Measurements from ENCODE around the gene ARID5A. TPM values are rescaled to one million over a fixed set of nuclear protein-coding genes. Genes with fewer than 3 reads are reported as not detected.

Gene ARID5A
- total RNA-seq, 1 experiment from 2014 or later = 13.9 TPM

DNA sequence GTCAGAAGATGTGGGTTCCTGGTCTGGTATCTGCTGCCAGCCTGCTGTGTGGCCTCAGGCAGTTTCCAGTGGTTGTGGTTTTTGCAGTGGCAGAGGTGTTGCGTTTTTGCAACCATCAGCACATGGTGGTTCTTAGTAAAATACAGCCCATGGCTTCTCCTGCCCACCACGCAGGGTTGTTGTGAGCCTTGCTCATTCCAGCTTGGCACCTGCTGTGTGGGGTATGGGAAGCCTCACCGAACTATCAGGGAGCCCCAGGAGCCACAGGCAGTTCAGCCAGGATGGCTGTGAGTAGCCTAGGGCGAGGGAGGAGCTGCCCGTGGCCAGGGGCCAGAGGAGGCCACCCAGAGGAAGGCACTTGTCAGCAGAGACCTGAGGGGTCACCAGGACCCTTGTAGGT lies 9.8 kb downstream of the ARID5A start (continued):
- TF ChIP-seq ATF1 (CRISPR knock-in tag; IDR thresholded peaks at IDR 0.05) = no peak
- TF ChIP-seq ZNF532 (CRISPR knock-in tag; IDR thresholded peaks at IDR 0.05; ENCODE audit: borderline replicate concordance) = no peak
- no peak for TF ChIP-seq FOXP4 (CRISPR knock-in tag; IDR thresholded peaks at IDR 0.05)
- no peak for TF ChIP-seq MYBL2 (CRISPR knock-in tag; IDR thresholded peaks at IDR 0.05)
- no peak for TF ChIP-seq HMGXB4 (CRISPR knock-in tag; IDR thresholded peaks at IDR 0.05)
- TF ChIP-seq GTF2I (CRISPR knock-in tag; conservative IDR thresholded peaks at IDR 0.05) = no peak
- TF ChIP-seq NR2C2 (CRISPR knock-in tag; IDR thresholded peaks at IDR 0.05) = no peak

- ATAC-seq = no peak
- CTCF ChIA-PET = interaction anchor here (1.0 to 4.4 kb wide), 8 partner anchors 7 to 216 kb away, joined by 3 to 117 read pairs (median 10); partner anchors contain the start of genes ARID5A and CNNM4
- no peak overlapping the region for H3K4me3 Mint-ChIP-seq
These were observed 10.2 kb downstream of the ARID5A start for GRCh38 chr2:96546797-96547196.

More at GRCh38 chr2:96546797-96547196, 10.2 kb downstream of the ARID5A start:
- Mint-ChIP-seq H3K36me3 (peaks cover 15% of the 10 kb centered on the region), H3K9me3 (peaks cover 9% of the 10 kb centered on the region), H3K27ac (no peak overlapping the region), H3K4me1 (peaks cover 21% of the 10 kb centered on the region), H3K27me3 (ENCODE audit: low read depth) (no peaks in the 10 kb centered on the region; the same call in 1 of the 2 replicates)
- no peak for TF ChIP-seq ARID4B (CRISPR knock-in tag; IDR thresholded peaks at IDR 0.05; ENCODE audit: borderline replicate concordance)
- no peak for TF ChIP-seq HMGA2 (CRISPR knock-in tag; IDR thresholded peaks at IDR 0.05)
- TF ChIP-seq CREB1 (CRISPR knock-in tag; IDR thresholded peaks at IDR 0.05) = no peak
- TF ChIP-seq ZNF423 (CRISPR knock-in tag; IDR thresholded peaks at IDR 0.05) = no peak
- TF ChIP-seq GABPB1 (CRISPR knock-in tag; IDR thresholded peaks at IDR 0.05) = no peak
- TF ChIP-seq ZNF232 (CRISPR knock-in tag; IDR thresholded peaks at IDR 0.05) = no peak
- no peak for TF ChIP-seq ELF4 (CRISPR knock-in tag; IDR thresholded peaks at IDR 0.05; ENCODE audit: low read depth)
- TF ChIP-seq NFATC4 (CRISPR knock-in tag; IDR thresholded peaks at IDR 0.05) = no peak
- TF ChIP-seq IRF1 (CRISPR knock-in tag; IDR thresholded peaks at IDR 0.05) = no peak
- TF ChIP-seq ETV6 (CRISPR knock-in tag; IDR thresholded peaks at IDR 0.05) = no peak
- TF ChIP-seq FOXP1 (CRISPR knock-in tag; IDR thresholded peaks at IDR 0.05; ENCODE audit: borderline replicate concordance) = no peak
- POLR2A ChIA-PET = interaction anchor here (1.3 kb wide), 1 partner anchor 9 kb away, joined by 9 read pairs; the partner anchor contains the start of gene ARID5A
- no peak for DNase-seq (ENCODE audit: low spot score)
